OCI-LY3 (cell line): ENCODE measurements around the gene G0S2.

Experiments used
- CTCF ChIP-seq: fragments of 200-600, 300-600 bp; sonication (generic); IDR thresholded peaks from 2 replicates; pipeline ENCODE4 v1.5.1; 2014; ENCODE audit warnings: antibody characterized with exemption, low read length, low read depth
- EZH2phosphoT487 ChIP-seq: fragments of 200-600 bp; shearing (Covaris generic); IDR thresholded peaks from 2 replicates; pipeline ENCODE4 v1.6.1; 2018; ENCODE audit warnings: antibody characterized with exemption, mixed run types, low read depth

DNA sequence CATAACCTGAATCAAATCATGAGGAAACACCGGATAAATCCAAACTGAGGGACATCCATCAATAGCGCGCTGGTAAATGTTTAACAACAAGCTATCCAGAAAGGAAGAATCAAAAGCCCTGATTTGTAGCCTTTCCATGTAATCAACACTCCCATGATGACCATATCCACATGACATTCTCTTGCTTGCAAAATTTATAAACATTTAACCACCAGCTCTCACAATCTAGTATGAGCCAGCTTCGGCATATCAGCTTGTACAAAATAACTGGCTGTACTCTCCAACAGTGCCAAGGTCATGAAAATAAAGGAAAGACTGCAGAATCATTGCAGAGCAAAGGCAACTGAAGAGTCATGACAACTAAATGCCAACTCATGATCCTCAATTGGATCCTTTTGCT lies 45.1 kb downstream of the G0S2 start:
- TF ChIP-seq CTCF (no peak), EZH2phosphoT487 (no peak)
